HEK293 (cell line): Measurements from ENCODE around the gene KLHL22.

Experiments used
- CTCF ChIP-seq: fragments of 450-650 bp; formaldehyde crosslinking; IDR thresholded peaks from 2 replicates; pipeline ENCODE4 v1.5.1; 2016; ENCODE audit warnings: missing biosample characterization, missing genetic modification characterization
- ZNF514 ChIP-seq: fragments of 450-650 bp; formaldehyde crosslinking; IDR thresholded peaks from 2 replicates; pipeline ENCODE4 v1.5.1; 2016; ENCODE audit warnings: missing biosample characterization, missing genetic modification characterization

GRCh38 chr22:20498913-20499312 is 3.3 kb upstream of the KLHL22 start:
- no peak for TF ChIP-seq CTCF (tag by site-specific recombination)
- no peak for TF ChIP-seq ZNF514 (tag by site-specific recombination)
